Inferior parietal cortex (tissue), 1 donor: ENCODE measurements around the gene ZNF775.

Experiments used
- DNase-seq: peaks from one replicate; pipeline ENCODE4 v3.0.0-alpha.2; 2016; ENCODE audit errors: extremely low spot score

ZNF775 gene

GRCh38 chr7:150441524-150441923 lies 62.4 kb downstream of the ZNF775 start:
- DNase-seq: no peak

DNA sequence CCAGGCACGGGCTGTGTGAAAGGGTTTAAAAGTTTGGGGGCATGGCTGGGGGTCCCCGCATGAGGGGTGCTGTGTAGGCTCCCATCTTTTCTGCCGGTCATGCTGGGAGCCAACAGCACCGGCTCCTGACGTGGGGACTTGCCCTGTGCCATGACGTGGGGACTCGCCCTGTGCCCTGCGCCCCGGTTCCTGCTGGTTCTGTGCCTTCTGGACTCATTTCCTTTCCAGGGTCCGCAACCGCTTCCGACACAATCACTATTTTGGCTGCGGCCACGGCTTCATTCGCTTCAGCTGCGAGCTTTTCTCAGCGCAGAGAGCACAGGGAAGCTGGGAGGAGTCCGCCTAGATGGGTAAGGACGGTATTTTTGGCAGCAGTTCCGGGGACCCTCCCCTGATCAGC lies 63.7 kb downstream of the ZNF775 start:
- DNase-seq: no peak

DNA sequence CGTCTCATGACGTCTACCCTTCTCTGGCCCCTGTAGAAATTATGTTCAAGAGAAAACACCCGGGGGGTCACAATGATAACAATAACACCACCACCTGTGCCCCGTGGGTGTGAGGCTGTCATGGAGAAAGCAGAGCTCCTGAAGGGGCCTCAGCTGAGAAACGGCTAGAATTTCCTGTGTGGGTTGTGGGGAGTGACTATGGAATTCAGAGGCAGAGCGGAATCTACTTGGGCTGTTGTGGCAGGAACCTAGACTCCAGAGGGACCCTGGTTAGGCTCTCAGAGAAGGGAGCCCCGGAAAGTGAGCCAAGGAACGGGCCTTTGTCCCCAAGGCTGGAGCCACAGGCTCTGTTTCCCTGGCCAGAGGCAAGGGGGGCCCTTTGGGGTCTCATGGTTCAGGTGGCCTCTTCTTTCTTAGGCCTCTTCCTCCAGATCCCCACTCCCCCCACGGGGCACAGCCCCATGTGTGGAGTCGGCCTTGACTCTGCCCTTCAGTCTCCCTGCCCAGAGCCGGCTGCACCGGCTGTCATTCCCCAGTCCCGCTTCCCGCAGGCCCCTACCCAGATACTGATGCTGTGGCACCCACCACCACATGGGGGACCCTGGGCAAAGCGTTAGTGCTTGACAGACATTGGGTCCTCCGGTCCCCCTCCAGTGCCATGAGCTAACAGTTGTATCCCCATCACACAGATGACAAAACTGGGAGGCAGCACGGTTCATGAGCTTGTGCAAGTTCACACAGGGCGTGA lies 64.8 kb downstream of the ZNF775 start:
- no peak for DNase-seq

GRCh38 chr7:150444674-150445365 lies 65.7 kb downstream of the ZNF775 start:
- DNase-seq: no peak

- DNase-seq: no peak
Measured at GRCh38 chr7:150446288-150446938, 67.3 kb downstream of the ZNF775 start.
